IMR-90 (cell line): ENCODE measurements around the gene ANO1. TPM values are rescaled to one million over a fixed set of nuclear protein-coding genes. Genes with fewer than 3 reads are reported as not detected.

ENCODE experiments used
- ATAC-seq: fragments of 200-7000 bp; cut with Tn5 transposase; 2 replicates; pipeline ENCODE4 v1.9.1; 2020; ENCODE audit warnings: low read depth, mild to moderate bottlenecking, moderate library complexity
- BruUV-seq: library from RNA; stranded (reverse); fragments of 400-500 nt; replicated peaks from 2 replicates; lab custom pipeline; 2021; lab: Mats Ljungman, UMichigan
- CTCF ChIA-PET: fragments of 300-600 bp; formaldehyde crosslinking; extraction: SDS; loops from one replicate; lab custom pipeline; 2021; ENCODE audit warnings: antibody characterized with exemption; lab: Yijun Ruan, JAX
- POLR2A ChIA-PET: fragments of 300-600 bp; sonication (Branson Sonifier 250); formaldehyde crosslinking; loops from one replicate; lab custom pipeline; 2022; ENCODE audit warnings: antibody characterized with exemption; ENCODE audit not compliant: unreplicated experiment; lab: Charles Lee
- DNase-seq: peaks from one replicate; pipeline ENCODE4 v3.0.0; 2013
- H2AFZ ChIP-seq: replicated peaks from 2 replicates; pipeline ENCODE3; 2013; ENCODE audit warnings: low read length, mild to moderate bottlenecking; ENCODE audit not compliant: poor library complexity
- H2AK5ac ChIP-seq: 2 replicates; pipeline ENCODE4 v1.6.1; 2013; ENCODE audit warnings: low read depth, low read length, inconsistent platforms
- H2AK9ac ChIP-seq: replicated peaks from 2 replicates; pipeline ENCODE3; 2013; ENCODE audit warnings: mild to moderate bottlenecking, low read depth, low read length, moderate library complexity; ENCODE audit not compliant: poor library complexity
- H2BK120ac ChIP-seq: 2 replicates; pipeline ENCODE4 v1.6.1; 2013; ENCODE audit warnings: low read depth, low read length, inconsistent platforms
- H2BK15ac ChIP-seq: 3 replicates; pipeline ENCODE4 v1.6.1; 2013; ENCODE audit warnings: low read depth, low read length, inconsistent platforms
- H2BK20ac ChIP-seq: 2 replicates; pipeline ENCODE4 v1.6.1; 2013; ENCODE audit warnings: low read depth, mild to moderate bottlenecking, inconsistent platforms, low read length, moderate library complexity
- H2BK5ac ChIP-seq: 2 replicates; pipeline ENCODE4 v1.6.1; 2013; ENCODE audit warnings: mild to moderate bottlenecking, low read depth, low read length, inconsistent platforms; ENCODE audit not compliant: poor library complexity, severe bottlenecking
- H3K14ac ChIP-seq: replicated peaks from 2 replicates; pipeline ENCODE4 v1.6.1; 2013; ENCODE audit warnings: low read depth, low read length, inconsistent platforms
- H3K18ac ChIP-seq: 2 replicates; pipeline ENCODE4 v1.6.1; 2013; ENCODE audit warnings: low read depth, low read length, control low read depth
- H3K23ac ChIP-seq: 2 replicates; pipeline ENCODE4 v1.6.1; 2013; ENCODE audit warnings: low read depth, low read length, inconsistent platforms
- H3K27ac ChIP-seq: 2 replicates; pipeline ENCODE4 v1.5.1; 2013; ENCODE audit warnings: mild to moderate bottlenecking, control low read depth, low read length; ENCODE audit not compliant: insufficient read depth
- H3K27me3 ChIP-seq: 2 replicates; pipeline ENCODE4 v1.6.1; 2013; ENCODE audit warnings: low read length; ENCODE audit not compliant: control insufficient read depth, insufficient read depth
- H3K36me3 ChIP-seq: 2 replicates; pipeline ENCODE4 v1.6.1; 2013; ENCODE audit warnings: low read length, mixed read lengths; ENCODE audit not compliant: control insufficient read depth, insufficient read depth
- H3K4ac ChIP-seq: 2 replicates; pipeline ENCODE4 v1.6.1; 2013; ENCODE audit warnings: low read depth, low read length, inconsistent platforms
- H3K4me1 ChIP-seq: 2 replicates; pipeline ENCODE4 v1.6.1; 2013; ENCODE audit warnings: low read length, mixed read lengths; ENCODE audit not compliant: control insufficient read depth, insufficient read depth
- H3K4me2 ChIP-seq: 2 replicates; pipeline ENCODE4 v1.6.1; 2013; ENCODE audit warnings: low read depth, mild to moderate bottlenecking, control low read depth, low read length, moderate library complexity
- H3K4me3 ChIP-seq: 2 replicates; pipeline ENCODE4 v1.5.1; 2013; ENCODE audit warnings: low read depth, mild to moderate bottlenecking, control low read depth, low read length, moderate library complexity; ENCODE audit not compliant: insufficient read depth
- H3K56ac ChIP-seq: 2 replicates; pipeline ENCODE4 v1.6.1; 2013; ENCODE audit warnings: low read length, inconsistent platforms; ENCODE audit not compliant: insufficient read depth; ENCODE audit errors: extremely low read depth
- H3K79me1 ChIP-seq, 2 experiments: 2 replicates each; pipeline ENCODE4 v1.6.1; 2013; ENCODE audit warnings: low read length in 2 of 2, inconsistent platforms in 1 of 2, low read depth in 1 of 2
- H3K9ac ChIP-seq: 2 replicates; pipeline ENCODE4 v1.6.1; 2013; ENCODE audit warnings: low read depth, low read length, control low read depth
- H3K9me1 ChIP-seq: 2 replicates; pipeline ENCODE4 v1.6.1; 2013; ENCODE audit warnings: low read length, inconsistent platforms; ENCODE audit not compliant: insufficient read depth
- H3K9me3 ChIP-seq: 2 replicates; pipeline ENCODE4 v1.6.1; 2013; ENCODE audit warnings: low read length; ENCODE audit not compliant: control insufficient read depth, insufficient read depth
- H4K20me1 ChIP-seq: 2 replicates; pipeline ENCODE4 v1.6.1; 2013; ENCODE audit warnings: low read length, inconsistent platforms; ENCODE audit not compliant: insufficient read depth
- H4K5ac ChIP-seq: 2 replicates; pipeline ENCODE4 v1.6.1; 2013; ENCODE audit warnings: mild to moderate bottlenecking, low read depth, low read length, control low read depth
- H4K8ac ChIP-seq, 2 experiments: 2 replicates each; pipeline ENCODE4 v1.6.1; 2013; ENCODE audit warnings: low read depth in 2 of 2, low read length in 2 of 2, control low read depth in 1 of 2, inconsistent platforms in 1 of 2
- H4K91ac ChIP-seq: 2 replicates; pipeline ENCODE4 v1.6.1; 2013; ENCODE audit warnings: low read depth, low read length, inconsistent platforms; ENCODE audit not compliant: insufficient read depth
- BHLHE40 ChIP-seq: fragments of 150-350 bp; IDR thresholded peaks from 2 replicates; pipeline ENCODE4 v1.6.1; 2016; ENCODE audit warnings: mild to moderate bottlenecking, low read depth, low read length
- CEBPB ChIP-seq: IDR thresholded peaks from 2 replicates; pipeline ENCODE4 v1.6.1; 2012; ENCODE audit warnings: low read depth, low read length, improper control_type of control experiment
- CHD1 ChIP-seq: IDR thresholded peaks from 2 replicates; pipeline ENCODE4 v1.6.1; 2012; ENCODE audit warnings: low read depth, low read length, improper control_type of control experiment
- CTCF ChIP-seq: conservative IDR thresholded peaks from 2 replicates; pipeline ENCODE4 v1.5.1; 2012; ENCODE audit warnings: mild to moderate bottlenecking, low read depth, low read length, improper control_type of control experiment
- ELK1 ChIP-seq: fragments of 150-350 bp; IDR thresholded peaks from 2 replicates; pipeline ENCODE4 v1.6.1; 2016; ENCODE audit warnings: low read depth, mild to moderate bottlenecking, low read length, moderate library complexity, borderline replicate concordance
- FOS ChIP-seq: fragments of 150-350 bp; IDR thresholded peaks from 2 replicates; pipeline ENCODE4 v1.6.1; 2016; ENCODE audit warnings: low read depth, low read length
- MAFK ChIP-seq: IDR thresholded peaks from 2 replicates; pipeline ENCODE4 v1.6.1; 2012; ENCODE audit warnings: low read depth, low read length, improper control_type of control experiment
- MAZ ChIP-seq: IDR thresholded peaks from 2 replicates; pipeline ENCODE4 v1.6.1; 2012; ENCODE audit warnings: low read depth, mild to moderate bottlenecking, low read length, improper control_type of control experiment, moderate library complexity, borderline replicate concordance
- MXI1 ChIP-seq: IDR thresholded peaks from 2 replicates; pipeline ENCODE4 v1.6.1; 2012; ENCODE audit warnings: low read depth, mild to moderate bottlenecking, low read length, moderate library complexity, borderline replicate concordance
- NFE2L2 ChIP-seq: fragments of 150-350 bp; IDR thresholded peaks from 2 replicates; pipeline ENCODE4 v1.6.1; 2016; ENCODE audit warnings: low read depth, mild to moderate bottlenecking, low read length
- POLR2A ChIP-seq: IDR thresholded peaks from 2 replicates; pipeline ENCODE4 v1.6.1; 2012; ENCODE audit warnings: mild to moderate bottlenecking, low read depth, low read length
- RAD21 ChIP-seq: IDR thresholded peaks from 2 replicates; pipeline ENCODE4 v1.6.1; 2012; ENCODE audit warnings: low read length, improper control_type of control experiment
- RCOR1 ChIP-seq: IDR thresholded peaks from 2 replicates; pipeline ENCODE4 v1.6.1; 2012; ENCODE audit warnings: mild to moderate bottlenecking, low read length, improper control_type of control experiment; ENCODE audit not compliant: insufficient replicate concordance
- RFX5 ChIP-seq: IDR thresholded peaks from 2 replicates; pipeline ENCODE4 v1.8.0; 2012; ENCODE audit warnings: low read depth, mild to moderate bottlenecking, low read length, moderate library complexity
- USF2 ChIP-seq: fragments of 150-350 bp; IDR thresholded peaks from 2 replicates; pipeline ENCODE4 v1.6.1; 2017; ENCODE audit warnings: mild to moderate bottlenecking, antibody characterized with exemption, low read length, low read depth
- WGBS, 2 experiments: methylation state at CpG; one replicate each; pipeline versions ENCODE4 v1.1.5 to v1.1.7; 2013; ENCODE audit warnings: missing lambda C conversion rate in 2 of 2; ENCODE audit not compliant: insufficient read length in 1 of 2; ENCODE audit errors: extremely low coverage in 2 of 2; 5-methylcytosine and 5-hydroxymethylcytosine counted together
- dilution Hi-C: fragments of 300-500 bp; cut with HindIII; formaldehyde crosslinking; loops from one replicate; pipeline ENCODE4 v1.14.3; 2018; ENCODE audit warnings: low sequenced_read_pairs; ENCODE audit not compliant: unreplicated experiment
- in situ Hi-C: fragments of 300-500 bp; cut with MboI; formaldehyde crosslinking; loops from 3 replicates; pipeline ENCODE4 v1.14.3; 2019; ENCODE audit warnings: low sequenced_read_pairs, inconsistent platforms, mixed read lengths
- intact Hi-C: fragments of 100-400 bp; cut with micrococcal nuclease; formaldehyde crosslinking; loops from 2 replicates; pipeline ENCODE4 v1.10.0; 2022
- polyA plus RNA-seq, 3 experiments: library from polyadenylated mRNA; depleted of rRNA; stranded (reverse); fragments of >200 nt; gene quantifications; 2 replicates each; pipeline ENCODE4 v1.2.3, GENCODE V29; 2012; ENCODE audit warnings: low replicate concordance in 1 of 3
- total RNA-seq: library from RNA; depleted of rRNA; stranded (reverse); fragments of >200 nt; gene quantifications from 2 replicates; pipeline ENCODE4 v1.2.3, GENCODE V29; 2012

The ANO1 gene
- total and polyA plus RNA-seq, 2 of the 4 experiments (the other 2 are of a cell fraction): 4.1 to 10.7 TPM

GRCh38 chr11:70034740-70035365, 43.3 kb upstream of the ANO1 start:
- no TSS peak for BruUV-seq
- Histone ChIP-seq H2BK20ac (no peak overlapping the region), H3K4me2 (no peak overlapping the region), H3K9me1 (no peaks in the 10 kb centered on the region), H3K9me3 (peaks cover 26% of the 10 kb centered on the region), H3K4me1 (no peaks in the 10 kb centered on the region), H2AK9ac (no peak overlapping the region), H3K4me3 (no peak overlapping the region), H3K79me1 (peaks cover 0 to 6% of the 10 kb centered on the region in 2 experiments; a peak in 1 of 4 replicates), H3K27me3 (no peaks in the 10 kb centered on the region), H2AFZ (no peak overlapping the region), H4K5ac (no peak overlapping the region), H2AK5ac (no peak overlapping the region), H2BK120ac (no peak overlapping the region), H2BK15ac (no peak overlapping the region), H3K4ac (no peak overlapping the region), H4K8ac (no peak overlapping the region), H3K18ac (no peak overlapping the region), H3K27ac (no peak overlapping the region), H2BK5ac (no peak overlapping the region), H3K36me3 (no peaks in the 10 kb centered on the region), H3K9ac (no peak overlapping the region), H4K20me1 (no peaks in the 10 kb centered on the region), H4K91ac (no peak overlapping the region), H3K14ac (no peak overlapping the region), H3K56ac (no peak overlapping the region), H3K23ac (no peak overlapping the region)
- DNase-seq (no peak), ATAC-seq (no peak)
- in situ Hi-C loops: no loop called here
- TF ChIP-seq CEBPB: no peak
- no peak for TF ChIP-seq CTCF
- TF ChIP-seq CHD1: no peak
- no peak for TF ChIP-seq MAFK
- TF ChIP-seq NFE2L2: no peak
- TF ChIP-seq RCOR1: no peak
- TF ChIP-seq MAZ: no peak
- no peak for TF ChIP-seq RAD21
- TF ChIP-seq FOS: no peak
- no peak for TF ChIP-seq POLR2A
- no peak for TF ChIP-seq ELK1
- no peak for TF ChIP-seq RFX5
- TF ChIP-seq BHLHE40: no peak
- TF ChIP-seq MXI1: no peak
- TF ChIP-seq USF2: no peak
- ChIA-PET POLR2A (interaction anchor here (0.7 kb wide), 1 partner anchor 744 kb away, joined by 5 read pairs; no protein-coding TSS in a partner anchor), CTCF (no interaction called here)
- dilution Hi-C loops: no loop called here
- intact Hi-C loops: no loop called here
- WGBS, 2 experiments: 68% methylated on average over 6 of the region's 11 CpGs; no CpG with 5 or more reads in 1 of the 2 experiments
